Heart left ventricle (tissue), 13 donors: ENCODE data around the gene CTDSP2.

Experiments
- POLR2A ChIP-seq, 2 donors: fragments of 450-650 bp; IDR thresholded peaks; one replicate each; pipeline ENCODE4 v1.6.1; 2017; ENCODE audit warnings: antibody characterized with exemption in 2 of 2, mild to moderate bottlenecking in 2 of 2, moderate library complexity in 2 of 2
- TF ChIP-seq, protein P1 (sequence below), 12 donors: fragments of 200-600 bp; sonication (generic) in 4 of 12; IDR thresholded peaks; one replicate each; pipeline versions ENCODE4 v1.5.0 to v1.8.0; 2018 to 2022; ENCODE audit warnings: antibody characterized with exemption in 12 of 12, mild to moderate bottlenecking in 5 of 12
- donor health status: ischemic (EF 13 %, LVEDD 7.1; RV severe dilation, severe dysfunction).
- donor health status: DM: no; HTN: yes; CAD: no.
- donor health status: DM: no; HTN: no; CAD: no.
- donor health status: ischemic (EF 25% LVEDD 6.9; RV normal size, moderate dysfunction).
- donor health status: ischemic (EF 25% LVEDD 5.7; RV mildly dilated, moderate dysfunction).
- donor health status: ischemic (EF 35%, LVEDD 5.7; RV mildly dilated, moderate dysfunction).
- donor health status: nonischemic (EF 11% LVEDD 7.7; RV severe dilation, severe dysfunction).
- donor health status: DM: yes; HTN: yes; CAD: no.
- donor health status: PGD.
- donor health status: ischemic (EF 29% LVEDD 5.4; RV normal size, mild dysfunction).
- donor health status: nonischemic (EF 23%, LVEDD 6.1; RV moderate dilation, normal function).

DNA sequence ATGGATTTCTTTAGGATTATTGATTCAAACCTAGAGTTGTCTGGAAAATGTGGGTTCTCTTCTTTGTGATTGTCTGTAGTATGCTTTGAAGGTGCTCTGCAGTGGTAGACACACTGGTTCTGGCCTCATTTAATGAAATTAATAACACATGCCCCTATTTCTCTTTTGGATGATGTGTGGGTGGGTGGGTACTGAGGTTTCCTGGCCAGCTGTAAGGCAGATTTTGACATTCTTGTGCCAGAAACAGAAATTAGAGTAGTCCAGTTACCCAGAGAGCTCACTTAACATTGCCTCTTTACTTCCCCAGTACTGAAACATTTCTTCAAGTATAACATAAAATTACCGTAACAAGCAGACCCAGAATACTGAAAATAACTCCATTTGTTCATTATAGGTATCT is 49.5 kb downstream of the CTDSP2 start:
- TF ChIP-seq, protein P1, sequence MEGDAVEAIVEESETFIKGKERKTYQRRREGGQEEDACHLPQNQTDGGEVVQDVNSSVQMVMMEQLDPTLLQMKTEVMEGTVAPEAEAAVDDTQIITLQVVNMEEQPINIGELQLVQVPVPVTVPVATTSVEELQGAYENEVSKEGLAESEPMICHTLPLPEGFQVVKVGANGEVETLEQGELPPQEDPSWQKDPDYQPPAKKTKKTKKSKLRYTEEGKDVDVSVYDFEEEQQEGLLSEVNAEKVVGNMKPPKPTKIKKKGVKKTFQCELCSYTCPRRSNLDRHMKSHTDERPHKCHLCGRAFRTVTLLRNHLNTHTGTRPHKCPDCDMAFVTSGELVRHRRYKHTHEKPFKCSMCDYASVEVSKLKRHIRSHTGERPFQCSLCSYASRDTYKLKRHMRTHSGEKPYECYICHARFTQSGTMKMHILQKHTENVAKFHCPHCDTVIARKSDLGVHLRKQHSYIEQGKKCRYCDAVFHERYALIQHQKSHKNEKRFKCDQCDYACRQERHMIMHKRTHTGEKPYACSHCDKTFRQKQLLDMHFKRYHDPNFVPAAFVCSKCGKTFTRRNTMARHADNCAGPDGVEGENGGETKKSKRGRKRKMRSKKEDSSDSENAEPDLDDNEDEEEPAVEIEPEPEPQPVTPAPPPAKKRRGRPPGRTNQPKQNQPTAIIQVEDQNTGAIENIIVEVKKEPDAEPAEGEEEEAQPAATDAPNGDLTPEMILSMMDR (IDR thresholded peaks at IDR 0.05), result no peak
- TF ChIP-seq POLR2A (IDR thresholded peaks at IDR 0.05), result no peak
